ENCODE data around the gene ODF2. TPM values are rescaled to one million over a fixed set of nuclear protein-coding genes. Genes with fewer than 3 reads are reported as not detected.
A peak's percentile ranks its signal among the peaks of the same experiment; 100 is the strongest.
"Not testable (repeated sequence)": the region's sequence is repeated elsewhere in the genome, so short reads cannot be mapped to it uniquely, and the experiment has no call there.

The ODF2 gene
- total RNA-seq, 1 donor from 2014 or later, result 15.7 TPM

GRCh38 chr9:128422783-128423150 is 33.0 kb upstream of the ODF2 start:
- Histone ChIP-seq H3K9me3 (ENCODE audit: control insufficient read depth in 3 of 3, low read length in 3 of 3) (no peaks in the 10 kb centered on the region), H3K9ac (ENCODE audit: low read depth in 1 of 3, low read length in 3 of 3) (no peak overlapping the region), H3K36me3 (ENCODE audit: control insufficient read depth in 3 of 3, insufficient read depth in 3 of 3, low read length in 3 of 3) (peaks cover 0 to 2% (median 0%) of the 10 kb centered on the region in 3 donors), H3K27ac (ENCODE audit: low read depth, low read length) (no peak overlapping the region), H3K27me3 (ENCODE audit: control insufficient read depth in 3 of 3, insufficient read depth in 3 of 3, low read length in 3 of 3) (peaks cover 0 to 10% (median 10%) of the 10 kb centered on the region in 3 donors), H3K4me3 (ENCODE audit: low read length in 3 of 3) (no peak overlapping the region), H3K4me1 (ENCODE audit: control insufficient read depth in 3 of 3, insufficient read depth in 3 of 3, low read length in 3 of 3) (peaks cover 10 to 24% (median 15%) of the 10 kb centered on the region in 3 donors)

- H3K27ac ChIP-seq (ENCODE audit: low read depth, low read length); H3K9ac ChIP-seq (ENCODE audit: low read depth in 1 of 3, low read length in 3 of 3); H3K9me3 ChIP-seq (ENCODE audit: control insufficient read depth in 3 of 3, low read length in 3 of 3); H3K4me3 ChIP-seq (ENCODE audit: low read length in 3 of 3); H3K36me3 ChIP-seq (ENCODE audit: control insufficient read depth in 3 of 3, insufficient read depth in 3 of 3, low read length in 3 of 3): not testable (repeated sequence)
- Histone ChIP-seq H3K27me3 (ENCODE audit: control insufficient read depth in 3 of 3, insufficient read depth in 3 of 3, low read length in 3 of 3) (peaks cover 0 to 10% (median 10%) of the 10 kb centered on the region in 3 donors), H3K4me1 (ENCODE audit: control insufficient read depth in 3 of 3, insufficient read depth in 3 of 3, low read length in 3 of 3) (peaks cover 10 to 24% (median 15%) of the 10 kb centered on the region in 3 donors)
These were observed 32.5 kb upstream of the ODF2 start for GRCh38 chr9:128423356-128423755.

- H3K9me3 ChIP-seq (ENCODE audit: control insufficient read depth in 3 of 3, low read length in 3 of 3), result no peaks in the 10 kb centered on the region
- no peak overlapping the region for H3K27ac ChIP-seq (ENCODE audit: low read depth, low read length)
- peaks cover 0 to 2% (median 0%) of the 10 kb centered on the region in 3 donors for H3K36me3 ChIP-seq (ENCODE audit: control insufficient read depth in 3 of 3, insufficient read depth in 3 of 3, low read length in 3 of 3)
- H3K27me3 ChIP-seq (ENCODE audit: control insufficient read depth in 3 of 3, insufficient read depth in 3 of 3, low read length in 3 of 3), result peaks cover 0 to 4% (median 4%) of the 10 kb centered on the region in 3 donors
- no peak overlapping the region for H3K9ac ChIP-seq (ENCODE audit: low read depth in 1 of 3, low read length in 3 of 3)
- peaks cover 5 to 18% (median 9%) of the 10 kb centered on the region in 3 donors for H3K4me1 ChIP-seq (ENCODE audit: control insufficient read depth in 3 of 3, insufficient read depth in 3 of 3, low read length in 3 of 3)
- H3K4me3 ChIP-seq (ENCODE audit: low read length in 3 of 3), result no peak overlapping the region
These were observed 31.5 kb upstream of the ODF2 start for GRCh38 chr9:128424268-128424780.

GRCh38 chr9:128428644-128429512 is 26.9 kb upstream of the ODF2 start:
- no peak overlapping the region for H3K27ac ChIP-seq (ENCODE audit: low read depth, low read length)
- H3K36me3 ChIP-seq (ENCODE audit: control insufficient read depth in 3 of 3, insufficient read depth in 3 of 3, low read length in 3 of 3), result peaks cover 0 to 5% (median 0%) of the 10 kb centered on the region in 3 donors
- no peak overlapping the region for H3K9ac ChIP-seq (ENCODE audit: low read depth in 1 of 3, low read length in 3 of 3)

GRCh38 chr9:128429513-128430086 is 26.2 kb upstream of the ODF2 start:
- Histone ChIP-seq H3K9me3 (ENCODE audit: control insufficient read depth in 3 of 3, low read length in 3 of 3) (no peaks in the 10 kb centered on the region), H3K27me3 (ENCODE audit: control insufficient read depth in 3 of 3, insufficient read depth in 3 of 3, low read length in 3 of 3) (no peaks in the 10 kb centered on the region), H3K4me3 (ENCODE audit: low read length in 3 of 3) (no peak overlapping the region), H3K4me1 (ENCODE audit: control insufficient read depth in 3 of 3, insufficient read depth in 3 of 3, low read length in 3 of 3) (no peaks in the 10 kb centered on the region), H3K9ac (ENCODE audit: low read depth in 1 of 3, low read length in 3 of 3) (no peak overlapping the region), H3K36me3 (ENCODE audit: control insufficient read depth in 3 of 3, insufficient read depth in 3 of 3, low read length in 3 of 3) (peaks cover 0 to 5% (median 0%) of the 10 kb centered on the region in 3 donors), H3K27ac (ENCODE audit: low read depth, low read length) (no peak overlapping the region)

More at GRCh38 chr9:128428644-128429512, 26.9 kb upstream of the ODF2 start:
- Histone ChIP-seq H3K4me3 (ENCODE audit: low read length in 3 of 3) (no peak overlapping the region), H3K4me1 (ENCODE audit: control insufficient read depth in 3 of 3, insufficient read depth in 3 of 3, low read length in 3 of 3) (no peaks in the 10 kb centered on the region), H3K9me3 (ENCODE audit: control insufficient read depth in 3 of 3, low read length in 3 of 3) (no peaks in the 10 kb centered on the region), H3K27me3 (ENCODE audit: control insufficient read depth in 3 of 3, insufficient read depth in 3 of 3, low read length in 3 of 3) (no peaks in the 10 kb centered on the region)

- Histone ChIP-seq H3K9ac (ENCODE audit: low read depth in 1 of 3, low read length in 3 of 3) (no peak overlapping the region), H3K4me3 (ENCODE audit: low read length in 3 of 3) (no peak overlapping the region), H3K27me3 (ENCODE audit: control insufficient read depth in 3 of 3, insufficient read depth in 3 of 3, low read length in 3 of 3) (no peaks in the 10 kb centered on the region), H3K9me3 (ENCODE audit: control insufficient read depth in 3 of 3, low read length in 3 of 3) (no peaks in the 10 kb centered on the region), H3K36me3 (ENCODE audit: control insufficient read depth in 3 of 3, insufficient read depth in 3 of 3, low read length in 3 of 3) (peaks cover 0 to 5% (median 0%) of the 10 kb centered on the region in 3 donors), H3K4me1 (ENCODE audit: control insufficient read depth in 3 of 3, insufficient read depth in 3 of 3, low read length in 3 of 3) (no peaks in the 10 kb centered on the region), H3K27ac (ENCODE audit: low read depth, low read length) (no peak overlapping the region)
These were observed 24.6 kb upstream of the ODF2 start for GRCh38 chr9:128431207-128431606.

- Histone ChIP-seq H3K27ac (ENCODE audit: low read depth, low read length) (no peak overlapping the region), H3K4me3 (ENCODE audit: low read length in 3 of 3) (no peak overlapping the region), H3K27me3 (ENCODE audit: control insufficient read depth in 3 of 3, insufficient read depth in 3 of 3, low read length in 3 of 3) (no peaks in the 10 kb centered on the region), H3K4me1 (ENCODE audit: control insufficient read depth in 3 of 3, insufficient read depth in 3 of 3, low read length in 3 of 3) (peaks cover 4 to 9% (median 8%) of the 10 kb centered on the region in 3 donors), H3K36me3 (ENCODE audit: control insufficient read depth in 3 of 3, insufficient read depth in 3 of 3, low read length in 3 of 3) (peaks cover 0 to 5% (median 0%) of the 10 kb centered on the region in 3 donors), H3K9ac (ENCODE audit: low read depth in 1 of 3, low read length in 3 of 3) (no peak overlapping the region), H3K9me3 (ENCODE audit: control insufficient read depth in 3 of 3, low read length in 3 of 3) (no peaks in the 10 kb centered on the region)
These were observed 21.5 kb upstream of the ODF2 start for GRCh38 chr9:128434340-128434739.

GRCh38 chr9:128435611-128436010 is 20.2 kb upstream of the ODF2 start:
- Histone ChIP-seq H3K4me1 (ENCODE audit: control insufficient read depth in 3 of 3, insufficient read depth in 3 of 3, low read length in 3 of 3) (peaks cover 4 to 9% (median 8%) of the 10 kb centered on the region in 3 donors), H3K27ac (ENCODE audit: low read depth, low read length) (no peak overlapping the region), H3K4me3 (ENCODE audit: low read length in 3 of 3) (no peak overlapping the region), H3K9ac (ENCODE audit: low read depth in 1 of 3, low read length in 3 of 3) (no peak overlapping the region), H3K36me3 (ENCODE audit: control insufficient read depth in 3 of 3, insufficient read depth in 3 of 3, low read length in 3 of 3) (peaks cover 0 to 5% (median 0%) of the 10 kb centered on the region in 3 donors), H3K27me3 (ENCODE audit: control insufficient read depth in 3 of 3, insufficient read depth in 3 of 3, low read length in 3 of 3) (no peaks in the 10 kb centered on the region), H3K9me3 (ENCODE audit: control insufficient read depth in 3 of 3, low read length in 3 of 3) (no peaks in the 10 kb centered on the region)

GRCh38 chr9:128438343-128439109 is 17.3 kb upstream of the ODF2 start:
- Histone ChIP-seq H3K9me3 (ENCODE audit: control insufficient read depth in 3 of 3, low read length in 3 of 3) (no peaks in the 10 kb centered on the region), H3K27ac (ENCODE audit: low read depth, low read length) (no peak overlapping the region), H3K9ac (ENCODE audit: low read depth in 1 of 3, low read length in 3 of 3) (no peak overlapping the region), H3K27me3 (ENCODE audit: control insufficient read depth in 3 of 3, insufficient read depth in 3 of 3, low read length in 3 of 3) (no peaks in the 10 kb centered on the region), H3K4me3 (ENCODE audit: low read length in 3 of 3) (peak overlapping the region in 1 of 3 donors; percentile 30), H3K36me3 (ENCODE audit: control insufficient read depth in 3 of 3, insufficient read depth in 3 of 3, low read length in 3 of 3) (no peaks in the 10 kb centered on the region), H3K4me1 (ENCODE audit: control insufficient read depth in 3 of 3, insufficient read depth in 3 of 3, low read length in 3 of 3) (peaks cover 4 to 9% (median 8%) of the 10 kb centered on the region in 3 donors)
